GM13977 (cell line): ENCODE results near the gene RUNX2.

ENCODE experiments used
- DNase-seq: peaks from one replicate; pipeline ENCODE4 v3.0.0; 2012; ENCODE audit warnings: low spot score
- CTCF ChIP-seq: IDR thresholded peaks from 2 replicates; pipeline ENCODE4 v1.5.1; 2012; ENCODE audit warnings: mild to moderate bottlenecking, control low read depth; ENCODE audit not compliant: insufficient read depth; ENCODE audit errors: extremely low read depth, missing control alignments
- in situ Hi-C: fragments of 300-500 bp; cut with MboI; formaldehyde crosslinking; loops from one replicate; pipeline ENCODE4 v1.12.0; 2022; ENCODE audit warnings: low sequenced_read_pairs, low pct_unique_long_range_greater_than_20kb, mixed read lengths, inconsistent platforms; ENCODE audit not compliant: unreplicated experiment

The RUNX2 gene

DNA sequence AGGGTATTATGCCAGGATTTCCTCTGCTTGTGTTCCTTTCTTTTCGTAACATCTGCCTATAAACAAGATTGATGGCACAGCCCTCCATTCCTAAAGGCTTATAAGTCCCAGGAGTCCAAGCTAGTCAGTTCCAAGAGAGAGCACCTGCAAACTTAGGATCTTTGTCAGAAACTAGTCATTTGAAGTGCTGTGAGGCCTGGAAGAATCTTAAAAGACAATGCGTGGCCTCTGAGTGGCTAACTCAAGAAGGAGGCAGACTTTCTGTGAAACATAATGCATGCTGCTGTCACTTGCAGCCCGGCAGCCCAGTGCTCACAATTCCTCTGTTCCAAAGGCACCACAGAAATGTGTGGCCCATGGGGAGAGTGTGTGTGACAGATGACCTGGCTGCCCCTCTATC lies 184.6 kb downstream of the RUNX2 start:
- no peak for TF ChIP-seq CTCF

DNA sequence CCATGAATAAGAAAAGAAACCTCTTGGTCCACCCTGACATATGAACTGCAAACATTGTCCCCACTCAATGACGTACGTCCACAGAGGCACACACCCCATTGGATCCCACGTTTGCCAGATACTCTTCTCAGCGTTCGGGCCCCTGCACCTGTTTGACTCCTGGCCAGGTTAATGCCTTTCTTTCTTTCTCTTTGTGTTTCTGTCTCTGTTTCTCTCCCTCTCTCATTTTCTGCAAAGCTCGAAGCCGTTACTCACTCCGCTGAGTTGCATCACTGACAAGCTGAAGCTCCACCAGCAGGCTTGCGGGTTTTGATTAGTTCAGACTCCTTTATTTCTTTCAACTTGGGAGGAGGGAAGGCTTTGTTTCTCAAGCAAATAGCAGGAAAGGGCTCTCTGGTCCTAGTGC lies 185.1 kb downstream of the RUNX2 start:
- DNase-seq, result no peak
- in situ Hi-C loops, result no loop called here

More for the DNA sequence above, 184.6 kb downstream of the RUNX2 start:
- in situ Hi-C loops, result no loop called here
- no peak for DNase-seq

GRCh38 chr6:45513843-45514242 lies 185.7 kb downstream of the RUNX2 start:
- DNase-seq, result no peak
- in situ Hi-C loops, result no loop called here
- no peak for TF ChIP-seq CTCF

More for the DNA sequence above, 185.1 kb downstream of the RUNX2 start:
- no peak for TF ChIP-seq CTCF

DNA sequence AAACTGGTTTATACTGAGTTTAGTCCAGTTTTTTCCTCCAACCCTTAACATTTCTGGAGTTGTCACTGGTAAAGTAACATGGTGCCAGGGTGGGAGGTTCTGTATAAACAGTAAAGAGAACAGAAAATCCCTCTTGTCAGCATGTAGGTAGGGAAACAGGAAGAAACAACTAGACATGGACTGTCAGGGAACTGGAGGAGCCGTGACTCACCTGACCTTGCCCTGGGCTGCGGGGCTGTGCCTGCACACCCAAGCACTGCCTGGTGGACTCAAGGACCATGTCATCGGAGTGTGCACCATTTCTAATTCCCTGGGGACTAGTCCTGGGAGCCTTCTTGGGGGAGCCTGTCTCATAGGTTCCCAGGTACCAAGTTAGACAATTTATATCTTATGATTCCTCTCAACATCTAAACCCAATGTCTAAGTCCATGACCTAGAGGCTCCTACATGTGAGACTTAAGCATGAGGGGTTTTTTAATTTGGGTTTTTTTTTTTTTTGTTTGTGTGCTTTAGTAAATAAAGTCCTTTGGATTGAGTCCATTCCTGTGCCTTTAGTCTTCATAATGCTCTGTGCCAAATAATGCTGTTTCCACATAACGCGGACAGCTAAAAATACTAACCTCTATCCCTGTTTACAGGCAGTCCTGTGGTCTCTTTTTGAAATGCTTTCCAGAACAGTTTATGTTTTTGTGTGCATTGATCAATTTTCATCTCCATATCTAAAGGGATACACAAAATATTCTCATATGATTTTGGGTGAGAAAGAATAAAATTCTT lies 186.5 kb downstream of the RUNX2 start:
- no peak for TF ChIP-seq CTCF
- no peak for DNase-seq
- in situ Hi-C loops, result no loop called here

DNA sequence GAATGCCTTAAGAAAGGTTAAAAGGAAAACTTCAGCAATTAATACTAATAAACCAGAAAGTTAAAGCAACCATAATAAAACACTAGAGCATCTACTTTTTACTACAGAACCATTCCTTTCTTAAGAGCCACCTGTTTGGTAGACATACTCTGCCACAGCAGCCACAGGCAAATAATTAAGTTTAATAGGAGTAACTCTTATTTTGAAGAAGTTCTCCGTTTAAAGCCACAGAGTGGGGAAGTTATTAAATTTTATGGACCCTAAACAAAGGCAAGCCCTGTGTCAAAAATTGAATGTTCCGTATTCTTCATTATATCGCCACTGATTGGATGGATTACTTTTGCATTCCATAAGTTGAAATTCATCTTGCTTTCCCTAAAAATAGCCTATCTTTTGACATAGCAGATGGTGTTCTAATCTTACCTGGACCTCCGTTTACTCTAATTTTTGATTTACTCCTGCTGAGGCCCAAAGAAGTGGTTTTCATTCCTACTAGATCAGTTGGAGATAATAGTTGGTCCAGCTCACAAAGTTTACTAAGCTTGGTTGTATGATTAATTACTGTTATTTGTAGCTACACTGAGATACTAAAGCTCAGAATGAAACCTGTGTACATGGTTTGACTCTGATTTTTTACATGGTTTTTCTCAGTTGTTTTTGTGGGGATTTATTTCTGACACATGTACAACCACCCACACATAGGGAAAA lies 190.0 kb downstream of the RUNX2 start:
- in situ Hi-C loops, result no loop called here
- TF ChIP-seq CTCF, result no peak
- DNase-seq, result no peak

DNA sequence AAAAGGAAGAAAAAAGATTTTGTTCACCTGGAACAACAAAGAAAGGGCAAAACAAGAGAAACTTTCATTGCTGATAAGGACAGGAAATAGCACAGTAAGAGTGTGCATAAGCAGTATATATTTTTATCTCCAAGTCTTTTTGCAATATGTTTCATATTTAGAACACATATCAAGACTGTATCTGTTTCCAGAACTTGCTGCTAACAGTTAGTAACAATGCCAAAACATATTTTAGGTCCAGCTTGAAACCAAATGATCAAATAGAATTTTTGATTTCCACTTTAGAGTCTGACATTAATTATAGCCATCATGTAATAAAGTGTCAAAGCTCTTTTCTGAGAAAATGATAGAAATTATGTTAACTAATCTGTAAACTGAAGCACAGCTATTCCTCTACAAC lies 193.1 kb downstream of the RUNX2 start:
- no peak for DNase-seq
- in situ Hi-C loops, result no loop called here
- TF ChIP-seq CTCF, result no peak
